VCaP (cell line): ENCODE data around the gene CCDC57.

Experiments
- H3K27ac ChIP-seq: fragments of 450-650 bp; 2 replicates; pipeline ENCODE4 v1.5.1; 2017
- CTCF ChIP-seq: fragments of 450-650 bp; conservative IDR thresholded peaks from 2 replicates; pipeline ENCODE4 v1.5.1; 2017; ENCODE audit warnings: mild to moderate bottlenecking, moderate library complexity

Gene CCDC57

GRCh38 chr17:82055965-82056728 is 156.5 kb downstream of the CCDC57 start:
- peak overlapping the region; percentile 95 for H3K27ac ChIP-seq
- no peak for TF ChIP-seq CTCF

- no peak for TF ChIP-seq CTCF
- peak overlapping the region; percentile 95 for H3K27ac ChIP-seq
Measured at GRCh38 chr17:82055023-82055964, 157.3 kb downstream of the CCDC57 start.

GRCh38 chr17:82054351-82055022 is 158.2 kb downstream of the CCDC57 start:
- TF ChIP-seq CTCF = no peak
- H3K27ac ChIP-seq = peak overlapping the region; percentile 1; the same call in 1 of the 2 replicates

GRCh38 chr17:82053556-82054263 is 158.9 kb downstream of the CCDC57 start:
- TF ChIP-seq CTCF = no peak
- H3K27ac ChIP-seq = peak overlapping the region; percentile 1

DNA sequence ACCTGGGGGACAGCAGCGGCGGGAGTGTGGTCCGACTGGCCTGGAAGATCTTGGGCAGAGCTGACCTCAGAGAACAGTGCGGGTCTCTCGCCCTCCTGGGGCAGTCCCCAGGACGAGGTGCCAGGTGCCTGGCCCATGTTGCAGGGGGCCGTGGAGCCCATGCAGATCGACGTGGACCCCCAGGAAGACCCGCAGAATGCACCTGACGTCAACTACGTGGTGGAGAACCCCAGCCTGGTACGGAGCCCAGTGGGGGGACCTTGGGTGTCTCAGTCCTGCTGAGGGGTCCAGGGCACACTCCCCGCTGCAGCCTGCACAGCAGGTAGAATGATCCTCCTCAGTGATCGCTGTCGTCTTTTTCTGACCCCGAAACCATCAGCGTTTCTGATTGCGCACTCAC is 159.5 kb downstream of the CCDC57 start:
- peak overlapping the region; percentile 87; the same call in 1 of the 2 replicates for H3K27ac ChIP-seq
- TF ChIP-seq CTCF = no peak

- peak overlapping the region; percentile 87 for H3K27ac ChIP-seq
- TF ChIP-seq CTCF = no peak
Measured at GRCh38 chr17:82052638-82053059, 160.0 kb downstream of the CCDC57 start.
